SK-N-SH (cell line): Measurements from ENCODE around the gene KCNJ5. TPM values are rescaled to one million over a fixed set of nuclear protein-coding genes. Genes with fewer than 3 reads are reported as not detected.

Source experiments
- CTCF ChIA-PET: fragments of 300-600, 350-600 bp; formaldehyde crosslinking; extraction: SDS; loops from one replicate; lab custom pipeline; 2021; lab: Yijun Ruan, JAX
- POLR2A ChIA-PET: fragments of 350-600 bp; sonication (Branson Sonifier 250); formaldehyde crosslinking; extraction: SDS; loops from one replicate; lab custom pipeline; 2020; ENCODE audit warnings: antibody characterized with exemption, inconsistent platforms; lab: Yijun Ruan, JAX
- DNase-seq: peaks from one replicate; pipeline ENCODE4 v3.0.0; 2012
- H2AFZ ChIP-seq: fragments of 200-600 bp; sonication (generic); 2 replicates; pipeline ENCODE4 v1.8.1; 2016; ENCODE audit warnings: antibody characterized with exemption, mild to moderate bottlenecking, low read depth
- H3F3A ChIP-seq: fragments of 200-600 bp; sonication (generic); replicated peaks from 2 replicates; pipeline ENCODE3; 2016; ENCODE audit warnings: antibody characterized with exemption, mild to moderate bottlenecking; ENCODE audit not compliant: insufficient read depth
- H3K27ac ChIP-seq, 2 experiments: fragments of 200-500 bp in 1 of 2; fragments of 200-600 bp in 1 of 2; sonication (Bioruptor generic) in 1 of 2; sonication (generic), shearing (Covaris generic) in 1 of 2; 2 replicates each; pipeline versions ENCODE4 v1.5.1 to v1.6.1; 2014 to 2016; ENCODE audit warnings: low read depth in 2 of 2, inconsistent platforms in 1 of 2, low read length in 1 of 2, mild to moderate bottlenecking in 1 of 2, mixed read lengths in 1 of 2
- H3K27me3 ChIP-seq: fragments of 200-600 bp; sonication (generic), shearing (Covaris generic); 2 replicates; pipeline ENCODE4 v1.6.1; 2016; ENCODE audit warnings: mixed run types; ENCODE audit not compliant: insufficient read depth
- H3K36me3 ChIP-seq, 2 experiments: fragments of 200-500 bp in 1 of 2; fragments of 200-600 bp in 1 of 2; sonication (Bioruptor generic) in 1 of 2; sonication (generic) in 1 of 2; replicated peaks in 1 of 2; 2 replicates each; pipeline versions ENCODE3 to v1.5.1; 2014 to 2016; ENCODE audit warnings: low read length in 1 of 2, mild to moderate bottlenecking in 1 of 2; ENCODE audit not compliant: insufficient read depth in 2 of 2, control insufficient read depth in 1 of 2
- H3K4me1 ChIP-seq, 2 experiments: fragments of 200-500 bp in 1 of 2; fragments of 200-600 bp in 1 of 2; sonication (Bioruptor generic) in 1 of 2; sonication (generic), shearing (Covaris generic) in 1 of 2; 2 replicates each; pipeline versions ENCODE4 v1.5.1 to v1.6.1; 2014 to 2016; ENCODE audit warnings: low read depth in 1 of 2, low read length in 1 of 2, mixed run types in 1 of 2; ENCODE audit not compliant: insufficient read depth in 2 of 2, control insufficient read depth in 1 of 2
- H3K4me2 ChIP-seq: fragments of 200-600 bp; sonication (generic), shearing (Covaris generic); 2 replicates; pipeline ENCODE4 v1.6.1; 2017; ENCODE audit warnings: mixed run types
- H3K4me3 ChIP-seq, 2 experiments: fragments of 200-500 bp in 1 of 2; fragments of 200-600 bp in 1 of 2; sonication (Bioruptor generic) in 1 of 2; sonication (generic), shearing (Covaris generic) in 1 of 2; 2 replicates each; pipeline versions ENCODE4 v1.5.1 to v1.8.1; 2014 to 2016; ENCODE audit warnings: low read depth in 2 of 2, inconsistent platforms in 1 of 2, low read length in 1 of 2, mild to moderate bottlenecking in 1 of 2, mixed read lengths in 1 of 2, moderate library complexity in 1 of 2
- H3K79me2 ChIP-seq: fragments of 200-600 bp; sonication (generic); 2 replicates; pipeline ENCODE4 v1.8.1; 2017; ENCODE audit warnings: mild to moderate bottlenecking; ENCODE audit not compliant: insufficient read depth
- H3K9ac ChIP-seq: fragments of 200-600 bp; sonication (generic); 2 replicates; pipeline ENCODE4 v1.6.1; 2017; ENCODE audit warnings: mixed run types
- H3K9me2 ChIP-seq: fragments of 200-600 bp; sonication (generic); 2 replicates; pipeline ENCODE4 v1.6.1; 2017; ENCODE audit warnings: mixed run types
- H3K9me3 ChIP-seq: fragments of 200-600 bp; sonication (generic); 2 replicates; pipeline ENCODE4 v1.6.1; 2017; ENCODE audit warnings: mixed run types, mild to moderate bottlenecking, moderate library complexity
- H4K20me1 ChIP-seq: fragments of 200-600 bp; sonication (generic); 2 replicates; pipeline ENCODE4 v1.6.1; 2017; ENCODE audit warnings: mild to moderate bottlenecking, mixed run types; ENCODE audit not compliant: insufficient read depth
- EZH2phosphoT487 ChIP-seq: fragments of 200-600 bp; sonication (generic); IDR thresholded peaks from 2 replicates; pipeline ENCODE4 v1.6.1; 2017; ENCODE audit warnings: low read depth, mixed run types, mild to moderate bottlenecking, antibody characterized with exemption, moderate library complexity, borderline replicate concordance
- FOSL2 ChIP-seq: IDR thresholded peaks from 2 replicates; pipeline ENCODE4 v1.4.0; 2012; ENCODE audit warnings: low read depth, mild to moderate bottlenecking, moderate library complexity, borderline replicate concordance
- FOXJ3 ChIP-seq: sonication (generic); formaldehyde crosslinking; IDR thresholded peaks from 2 replicates; pipeline ENCODE4 v1.5.1; 2020; ENCODE audit warnings: mild to moderate bottlenecking, missing genetic modification reagents
- GABPA ChIP-seq: IDR thresholded peaks from 2 replicates; pipeline ENCODE4 v1.4.0; 2012; ENCODE audit warnings: low read depth, mild to moderate bottlenecking
- GATA2 ChIP-seq: sonication (generic); formaldehyde crosslinking; IDR thresholded peaks from 2 replicates; pipeline ENCODE4 v1.5.0; 2020; ENCODE audit warnings: mild to moderate bottlenecking, missing genetic modification reagents
- NFIC ChIP-seq: IDR thresholded peaks from 2 replicates; pipeline ENCODE4 v1.4.0; 2012; ENCODE audit warnings: borderline replicate concordance
- RCOR1 ChIP-seq: fragments of 150-350 bp; IDR thresholded peaks from 2 replicates; pipeline ENCODE4 v1.6.1; 2017; ENCODE audit warnings: antibody characterized with exemption, low read length
- RFX5 ChIP-seq: IDR thresholded peaks from 2 replicates; pipeline ENCODE4 v1.6.1; 2012; ENCODE audit warnings: mild to moderate bottlenecking, improper control_type of control experiment, low read length
- RXRA ChIP-seq: IDR thresholded peaks from 2 replicates; pipeline ENCODE4 v1.4.0; 2012; ENCODE audit warnings: low read depth, mild to moderate bottlenecking, borderline replicate concordance
- SIN3A ChIP-seq: IDR thresholded peaks from 2 replicates; pipeline ENCODE4 v1.6.1; 2012; ENCODE audit warnings: low read depth, mild to moderate bottlenecking, low read length, moderate library complexity, borderline replicate concordance
- SMC3 ChIP-seq: IDR thresholded peaks from 2 replicates; pipeline ENCODE4 v1.6.1; 2012; ENCODE audit warnings: low read depth, low read length, improper control_type of control experiment
- TCF12 ChIP-seq: IDR thresholded peaks from 2 replicates; pipeline ENCODE4 v1.4.0; 2012
- YY1 ChIP-seq: IDR thresholded peaks from 2 replicates; pipeline ENCODE4 v1.4.0; 2012; ENCODE audit warnings: low read depth, mild to moderate bottlenecking
- WGBS: methylation state at CpG from one replicate; pipeline ENCODE4 v1.1.6; 2017; ENCODE audit warnings: low lambda C conversion rate; 5-methylcytosine and 5-hydroxymethylcytosine counted together
- polyA plus RNA-seq, 3 experiments: library from polyadenylated mRNA; depleted of rRNA; stranded (reverse); fragments of >200 nt; gene quantifications; 2 replicates each; pipeline ENCODE4 v1.2.3, GENCODE V29; 2012
- TF ChIP-seq, protein P1 (sequence below): fragments of 150-350 bp; IDR thresholded peaks from 2 replicates; pipeline ENCODE4 v1.6.1; 2017; ENCODE audit warnings: antibody characterized with exemption, low read length, low read depth, borderline replicate concordance
- TF ChIP-seq, protein P2 (sequence below): fragments of 150-350 bp; IDR thresholded peaks from 2 replicates; pipeline ENCODE4 v1.6.1; 2016; ENCODE audit warnings: mild to moderate bottlenecking, low read depth, low read length
- TF ChIP-seq, protein P3 (sequence below): IDR thresholded peaks from 2 replicates; pipeline ENCODE4; 2012
- TF ChIP-seq, protein P4 (sequence below): IDR thresholded peaks from 2 replicates; pipeline ENCODE4 v1.4.0; 2012; ENCODE audit warnings: low read depth, borderline replicate concordance

KCNJ5 gene
- polyA plus RNA-seq, 1 of the 3 experiments (the other 2 are of a cell fraction) = 0.03 TPM

DNA sequence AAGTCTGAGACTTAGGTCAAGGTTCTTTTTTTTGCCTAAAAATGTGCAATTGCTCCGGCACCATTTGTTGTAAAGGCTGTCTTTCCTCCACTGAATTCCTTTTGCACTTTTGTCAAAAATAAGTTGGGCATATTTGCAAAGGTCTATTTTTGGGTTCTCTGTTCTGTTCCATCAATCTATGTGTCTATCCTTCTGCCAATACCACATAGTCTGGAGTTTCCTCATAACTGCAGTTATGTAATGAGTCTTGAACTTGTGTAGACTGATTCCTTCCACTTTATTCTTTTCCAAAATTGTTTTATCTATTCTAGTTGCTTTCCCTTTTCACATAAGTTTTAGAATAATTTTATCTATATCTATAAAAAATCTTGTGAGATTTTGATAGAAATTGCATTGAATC lies 6.7 kb downstream of the KCNJ5 start:
- WGBS = 96% methylated on average over 1 of the region's 1 CpG
- no peak overlapping the region for H3K4me3 ChIP-seq
- POLR2A ChIA-PET = no interaction called here
- no peaks in the 10 kb centered on the region for H3K36me3 ChIP-seq
- no peak overlapping the region for H3K9ac ChIP-seq
- H3K27me3 ChIP-seq = no peaks in the 10 kb centered on the region
- H3K9me3 ChIP-seq = no peaks in the 10 kb centered on the region
- H4K20me1 ChIP-seq = no peaks in the 10 kb centered on the region
- no peak overlapping the region for H3K4me2 ChIP-seq
- H3F3A ChIP-seq = peaks cover under 1% of the 10 kb centered on the region
- H3K79me2 ChIP-seq = no peaks in the 10 kb centered on the region
- H3K9me2 ChIP-seq = no peaks in the 10 kb centered on the region
- H3K27ac ChIP-seq = no peak overlapping the region
- no peak for DNase-seq
- no peak for TF ChIP-seq RXRA
- TF ChIP-seq YY1 = no peak
- TF ChIP-seq RFX5 = no peak
- no peak for TF ChIP-seq GABPA
- TF ChIP-seq, protein P1, sequence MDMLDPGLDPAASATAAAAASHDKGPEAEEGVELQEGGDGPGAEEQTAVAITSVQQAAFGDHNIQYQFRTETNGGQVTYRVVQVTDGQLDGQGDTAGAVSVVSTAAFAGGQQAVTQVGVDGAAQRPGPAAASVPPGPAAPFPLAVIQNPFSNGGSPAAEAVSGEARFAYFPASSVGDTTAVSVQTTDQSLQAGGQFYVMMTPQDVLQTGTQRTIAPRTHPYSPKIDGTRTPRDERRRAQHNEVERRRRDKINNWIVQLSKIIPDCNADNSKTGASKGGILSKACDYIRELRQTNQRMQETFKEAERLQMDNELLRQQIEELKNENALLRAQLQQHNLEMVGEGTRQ = no peak
- TF ChIP-seq, protein P2, sequence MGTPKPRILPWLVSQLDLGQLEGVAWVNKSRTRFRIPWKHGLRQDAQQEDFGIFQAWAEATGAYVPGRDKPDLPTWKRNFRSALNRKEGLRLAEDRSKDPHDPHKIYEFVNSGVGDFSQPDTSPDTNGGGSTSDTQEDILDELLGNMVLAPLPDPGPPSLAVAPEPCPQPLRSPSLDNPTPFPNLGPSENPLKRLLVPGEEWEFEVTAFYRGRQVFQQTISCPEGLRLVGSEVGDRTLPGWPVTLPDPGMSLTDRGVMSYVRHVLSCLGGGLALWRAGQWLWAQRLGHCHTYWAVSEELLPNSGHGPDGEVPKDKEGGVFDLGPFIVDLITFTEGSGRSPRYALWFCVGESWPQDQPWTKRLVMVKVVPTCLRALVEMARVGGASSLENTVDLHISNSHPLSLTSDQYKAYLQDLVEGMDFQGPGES = no peak
- TF ChIP-seq EZH2phosphoT487 = no peak
- TF ChIP-seq SMC3 = no peak
- TF ChIP-seq SIN3A = no peak
- TF ChIP-seq NFIC = no peak
- TF ChIP-seq, all 33 proteins: peak for 0
- Histone ChIP-seq H2AFZ (no peak overlapping the region), H3K4me1 (peaks cover under 1 to 20% of the 10 kb centered on the region in 2 experiments; a peak in 2 of 4 replicates)
- CTCF ChIA-PET = no interaction called here

DNA sequence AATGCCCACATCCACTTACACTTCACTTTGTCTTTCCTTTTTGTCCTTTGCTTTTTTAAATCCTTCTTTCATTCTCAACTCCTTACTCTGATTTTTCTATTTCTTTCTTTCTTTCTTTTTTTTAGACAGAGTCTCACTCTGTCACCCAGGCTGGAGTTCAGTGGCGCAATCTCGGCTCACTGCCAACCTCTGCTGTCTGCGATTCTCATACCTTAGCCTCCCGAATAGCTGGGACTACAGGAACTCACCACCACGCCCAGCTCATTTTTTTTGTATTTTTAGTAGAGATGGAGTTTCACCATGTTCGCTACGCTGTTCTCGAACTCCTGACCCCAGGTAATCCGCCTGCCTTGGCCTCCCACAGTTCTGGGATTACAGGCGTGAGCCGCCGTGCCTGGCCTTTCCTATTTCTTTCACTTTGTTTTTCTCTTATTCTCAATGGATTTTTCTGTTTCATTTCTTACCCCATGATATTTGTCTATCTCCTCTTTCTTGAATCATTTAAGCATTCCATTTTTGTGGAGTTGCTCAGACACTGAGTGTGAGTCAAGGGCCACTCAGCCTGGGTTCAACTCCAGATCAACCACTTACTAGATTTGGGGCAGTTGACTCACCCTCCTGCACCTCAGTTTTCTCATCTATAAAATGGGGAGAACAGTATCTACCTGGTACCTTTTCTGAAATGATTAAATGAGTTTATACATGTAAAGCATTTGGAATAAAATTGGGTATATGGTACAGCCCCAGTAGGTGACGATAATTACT lies 7.6 kb downstream of the KCNJ5 start:
- 93% methylated on average over 13 of the region's 13 CpGs for WGBS

More for the DNA sequence above, 7.6 kb downstream of the KCNJ5 start:
- TF ChIP-seq FOXJ3 (CRISPR knock-in tag) (no peak), TCF12 (no peak), EZH2phosphoT487 (no peak), RCOR1 (no peak), FOSL2 (peak; percentile 39), GATA2 (no peak)
- TF ChIP-seq, protein P3, sequence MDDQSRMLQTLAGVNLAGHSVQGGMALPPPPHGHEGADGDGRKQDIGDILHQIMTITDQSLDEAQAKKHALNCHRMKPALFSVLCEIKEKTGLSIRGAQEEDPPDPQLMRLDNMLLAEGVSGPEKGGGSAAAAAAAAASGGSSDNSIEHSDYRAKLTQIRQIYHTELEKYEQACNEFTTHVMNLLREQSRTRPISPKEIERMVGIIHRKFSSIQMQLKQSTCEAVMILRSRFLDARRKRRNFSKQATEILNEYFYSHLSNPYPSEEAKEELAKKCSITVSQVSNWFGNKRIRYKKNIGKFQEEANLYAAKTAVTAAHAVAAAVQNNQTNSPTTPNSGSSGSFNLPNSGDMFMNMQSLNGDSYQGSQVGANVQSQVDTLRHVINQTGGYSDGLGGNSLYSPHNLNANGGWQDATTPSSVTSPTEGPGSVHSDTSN = no peak
- TF ChIP-seq, protein P4, sequence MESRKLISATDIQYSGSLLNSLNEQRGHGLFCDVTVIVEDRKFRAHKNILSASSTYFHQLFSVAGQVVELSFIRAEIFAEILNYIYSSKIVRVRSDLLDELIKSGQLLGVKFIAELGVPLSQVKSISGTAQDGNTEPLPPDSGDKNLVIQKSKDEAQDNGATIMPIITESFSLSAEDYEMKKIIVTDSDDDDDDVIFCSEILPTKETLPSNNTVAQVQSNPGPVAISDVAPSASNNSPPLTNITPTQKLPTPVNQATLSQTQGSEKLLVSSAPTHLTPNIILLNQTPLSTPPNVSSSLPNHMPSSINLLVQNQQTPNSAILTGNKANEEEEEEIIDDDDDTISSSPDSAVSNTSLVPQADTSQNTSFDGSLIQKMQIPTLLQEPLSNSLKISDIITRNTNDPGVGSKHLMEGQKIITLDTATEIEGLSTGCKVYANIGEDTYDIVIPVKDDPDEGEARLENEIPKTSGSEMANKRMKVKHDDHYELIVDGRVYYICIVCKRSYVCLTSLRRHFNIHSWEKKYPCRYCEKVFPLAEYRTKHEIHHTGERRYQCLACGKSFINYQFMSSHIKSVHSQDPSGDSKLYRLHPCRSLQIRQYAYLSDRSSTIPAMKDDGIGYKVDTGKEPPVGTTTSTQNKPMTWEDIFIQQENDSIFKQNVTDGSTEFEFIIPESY = no peak
- TF ChIP-seq, all 33 proteins: peak for 1
- no peaks in the 10 kb centered on the region for H3K79me2 ChIP-seq
- H3F3A ChIP-seq = peaks cover 5% of the 10 kb centered on the region
- H3K9me2 ChIP-seq = no peaks in the 10 kb centered on the region
- H3K9me3 ChIP-seq = no peaks in the 10 kb centered on the region
- H3K9ac ChIP-seq = no peak overlapping the region
- no peak overlapping the region for H3K4me2 ChIP-seq
- ChIA-PET CTCF (no interaction called here), POLR2A (no interaction called here)
- no peak overlapping the region for H3K4me3 ChIP-seq
- H3K27me3 ChIP-seq = no peaks in the 10 kb centered on the region
- H2AFZ ChIP-seq = no peak overlapping the region
- no peaks in the 10 kb centered on the region for H4K20me1 ChIP-seq
- H3K4me1 ChIP-seq = peaks cover 10 to 20% of the 10 kb centered on the region in 2 experiments; a peak in 3 of 4 replicates
- no peak overlapping the region for H3K27ac ChIP-seq
- no peaks in the 10 kb centered on the region for H3K36me3 ChIP-seq
- no peak for DNase-seq
